ENCODE measurements around the gene MAT2A.
"Not testable (repeated sequence)": the region's sequence is repeated elsewhere in the genome, so short reads cannot be mapped to it uniquely, and the experiment has no call there.

MAT2A gene

DNA sequence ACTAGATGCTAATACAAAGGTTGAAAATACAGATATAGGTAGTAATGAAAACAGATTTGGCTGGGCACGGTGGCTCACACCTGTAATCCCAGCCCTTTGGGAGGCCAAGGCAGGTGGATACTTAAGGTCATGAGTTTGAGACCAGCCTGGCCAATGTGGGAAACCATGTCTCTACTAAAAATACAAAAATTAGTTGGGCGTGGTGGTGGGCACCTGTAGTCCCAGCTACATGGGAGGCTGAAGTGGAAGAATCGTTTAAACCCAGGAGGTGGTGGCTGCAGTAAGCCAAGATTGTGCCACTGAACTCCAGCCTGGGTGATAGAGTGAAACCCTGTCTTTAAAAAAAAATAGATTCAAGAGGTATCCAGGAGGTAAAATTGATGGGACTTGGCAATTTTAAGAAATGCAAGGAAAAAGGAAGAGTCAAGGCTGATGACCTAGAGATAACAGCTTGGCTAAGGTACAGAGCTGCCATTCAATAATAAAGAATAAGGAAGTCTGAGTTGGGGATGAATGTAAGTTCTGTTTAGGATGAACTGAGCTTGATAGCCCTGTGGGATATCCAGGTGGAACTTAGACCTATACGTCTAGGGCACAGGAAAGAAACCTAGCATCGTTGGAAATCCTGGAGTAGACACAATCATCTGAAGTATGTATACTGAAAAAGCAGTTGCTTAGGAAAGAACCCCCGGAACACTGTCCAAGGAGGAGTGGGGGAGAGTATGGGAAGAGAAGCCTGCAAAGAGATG is 9.1 kb downstream of the MAT2A start:
- DNase-seq, result no peak

DNA sequence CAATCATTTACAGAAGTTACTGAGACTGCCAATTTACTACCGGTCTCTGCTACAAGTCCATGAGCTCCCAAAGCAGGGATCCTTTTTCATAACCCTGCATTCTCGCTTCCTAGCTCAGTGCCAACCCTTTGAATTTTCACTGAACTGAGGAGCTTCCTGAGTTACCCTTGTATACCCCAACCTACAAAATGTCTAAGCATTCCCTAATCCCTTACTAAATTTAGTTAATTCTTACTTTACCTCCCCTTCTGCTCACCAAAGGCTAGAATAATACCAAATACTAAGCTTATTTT is 9.6 kb downstream of the MAT2A start:
- no peak for DNase-seq

DNA sequence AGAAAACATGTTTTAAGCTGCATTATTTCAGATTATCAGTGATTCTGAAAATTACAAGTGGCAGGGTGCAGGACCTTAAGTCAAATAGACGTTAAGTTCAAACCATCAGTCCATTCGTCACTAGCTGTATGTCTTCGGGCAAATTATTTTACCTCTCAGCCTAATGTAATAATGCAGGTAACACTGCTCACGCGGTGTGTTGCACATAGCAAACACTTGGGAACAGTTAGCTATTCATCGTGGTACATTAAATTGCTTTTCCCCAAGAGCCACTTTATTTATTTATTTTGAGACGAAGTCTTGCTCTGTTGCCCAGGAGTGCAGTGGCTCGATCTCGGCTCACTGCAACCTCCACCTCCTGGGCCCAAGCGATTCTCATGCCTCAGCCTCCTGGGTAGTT is 10.1 kb downstream of the MAT2A start:
- no peak for DNase-seq

DNA sequence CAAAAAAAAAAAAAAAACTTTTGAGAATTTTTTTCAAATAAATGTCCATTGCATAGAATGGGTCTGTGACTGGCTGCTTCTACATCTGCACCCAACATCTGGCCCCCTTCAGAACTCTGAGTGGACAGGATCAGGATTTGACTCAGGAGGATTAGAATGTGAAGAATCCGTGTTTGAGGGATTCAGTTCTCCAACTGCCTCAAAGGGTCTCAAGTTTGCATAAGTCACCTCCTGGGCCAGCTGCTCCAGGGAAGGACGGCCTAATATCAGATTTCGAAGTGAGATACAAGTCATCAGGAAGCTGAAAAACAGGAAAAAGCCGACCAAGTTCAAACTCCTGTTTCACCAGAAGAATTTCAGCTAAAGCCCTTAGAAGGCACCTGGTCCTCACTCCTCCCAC is 10.9 kb downstream of the MAT2A start:
- DNase-seq, result no peak

DNA sequence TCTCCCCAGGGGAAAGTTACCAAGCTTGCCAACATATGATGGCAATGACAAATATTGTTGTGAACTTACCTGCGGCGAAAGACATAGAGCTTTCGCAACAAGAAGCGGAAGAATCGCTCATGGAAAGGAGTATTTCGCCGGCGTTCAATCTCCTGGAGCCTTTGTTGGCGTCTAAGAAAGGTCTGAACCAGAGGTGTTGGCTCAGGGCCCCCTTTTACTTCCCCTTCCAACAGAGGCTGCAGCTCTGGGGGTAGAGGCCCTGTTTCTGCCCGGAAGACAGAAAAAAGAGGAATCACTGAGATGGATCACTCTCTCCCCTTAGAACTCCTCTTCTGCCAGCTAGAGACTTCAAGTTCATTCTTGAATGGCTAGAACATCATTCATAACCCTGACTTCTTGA is 11.5 kb downstream of the MAT2A start:
- no peak for DNase-seq

DNA sequence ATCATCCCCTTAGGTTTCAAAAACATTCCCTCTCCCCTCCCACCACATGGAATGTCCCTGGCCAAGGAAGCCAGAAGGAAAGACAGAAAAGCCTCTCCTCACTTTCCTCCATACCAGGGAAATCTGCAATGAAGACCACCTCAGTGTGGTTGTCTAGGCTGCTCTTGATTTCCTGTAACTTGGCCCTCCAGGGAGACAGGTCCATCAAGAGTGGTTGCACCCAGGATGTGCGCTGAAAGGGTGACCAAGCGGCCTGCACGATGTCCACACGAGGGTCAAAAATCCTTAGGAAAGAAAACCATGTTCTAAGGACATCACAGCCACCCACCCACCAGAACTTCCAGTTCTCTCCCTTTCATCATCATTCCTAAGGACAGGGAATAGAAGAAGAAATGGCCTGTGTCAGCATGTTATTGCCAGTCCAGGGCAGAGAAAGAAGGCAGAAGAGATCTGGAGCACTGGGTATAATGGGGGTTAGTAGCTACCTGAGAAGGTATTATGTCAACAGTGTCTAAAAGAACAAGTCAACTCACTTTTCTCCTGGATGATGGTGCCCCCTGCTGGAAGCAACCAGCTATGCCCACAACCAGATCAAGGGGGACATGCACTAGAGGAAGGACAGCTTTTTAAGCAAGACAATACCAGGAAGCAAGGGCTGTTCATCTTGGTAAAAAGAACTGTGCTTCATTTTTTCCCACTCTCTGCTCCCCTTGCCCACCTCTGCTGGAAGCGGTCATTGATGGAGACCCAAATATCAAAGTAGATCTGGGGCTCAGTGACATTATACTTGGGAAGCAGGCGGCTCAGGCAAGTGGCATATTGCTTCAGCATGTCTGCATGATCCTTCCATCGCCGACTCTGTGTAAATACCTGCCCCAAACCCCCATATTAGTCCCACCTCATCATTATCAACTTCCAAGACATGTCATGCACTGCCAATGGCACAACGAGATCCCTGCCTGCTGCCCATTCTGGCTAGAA is 13.0 kb downstream of the MAT2A start:
- peak; percentile 91 for DNase-seq

DNA sequence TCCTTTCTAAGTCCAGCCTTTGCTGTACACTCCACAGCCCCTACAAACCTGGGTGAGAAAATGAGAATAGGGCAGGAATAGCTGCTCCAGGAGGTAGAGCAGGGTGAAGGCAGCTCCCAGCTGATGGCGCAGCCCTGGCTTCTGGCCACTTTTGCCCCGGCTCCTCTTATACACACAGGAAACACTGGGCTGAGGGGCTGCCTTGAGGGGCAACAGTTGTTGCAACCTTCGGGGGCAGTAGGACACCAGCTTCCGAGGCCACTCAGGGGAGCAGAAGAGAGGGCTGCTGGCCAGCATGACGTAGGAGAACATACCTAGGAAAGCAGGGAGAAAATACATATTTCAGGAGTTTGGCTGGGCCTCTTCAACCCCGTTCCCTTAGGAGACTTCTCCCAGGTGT is 14.2 kb downstream of the MAT2A start:
- no peak for DNase-seq

DNA sequence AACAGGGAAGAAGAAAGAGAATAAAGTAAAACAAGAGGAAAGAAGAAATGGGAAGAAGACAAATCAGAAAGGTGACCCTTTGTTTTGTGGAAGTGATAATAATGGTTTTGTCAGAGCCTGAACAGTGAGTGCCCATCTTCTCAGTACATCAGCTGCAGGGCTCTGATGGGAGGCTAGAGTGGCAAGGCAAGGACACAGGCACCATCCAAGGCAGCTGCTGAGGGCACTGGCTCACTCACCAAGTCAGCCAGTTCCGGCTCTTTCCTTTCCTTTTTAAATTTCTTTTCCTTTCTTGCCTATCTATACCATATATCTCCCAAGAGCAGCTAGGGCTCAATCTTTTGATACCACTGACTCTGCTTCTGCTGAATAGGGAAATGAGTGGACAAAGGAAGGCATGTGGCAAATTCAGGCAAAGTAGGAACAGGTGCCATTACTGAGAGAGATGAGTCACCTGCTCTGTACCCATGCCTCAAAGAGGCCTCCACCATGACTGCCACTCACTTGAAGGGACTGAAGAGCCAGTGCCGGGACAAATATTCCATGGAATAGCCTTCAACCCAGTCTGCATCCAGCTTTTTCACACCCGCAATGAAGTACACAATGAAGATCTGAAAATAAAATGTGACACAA is 16.1 kb downstream of the MAT2A start:
- no peak for DNase-seq

DNA sequence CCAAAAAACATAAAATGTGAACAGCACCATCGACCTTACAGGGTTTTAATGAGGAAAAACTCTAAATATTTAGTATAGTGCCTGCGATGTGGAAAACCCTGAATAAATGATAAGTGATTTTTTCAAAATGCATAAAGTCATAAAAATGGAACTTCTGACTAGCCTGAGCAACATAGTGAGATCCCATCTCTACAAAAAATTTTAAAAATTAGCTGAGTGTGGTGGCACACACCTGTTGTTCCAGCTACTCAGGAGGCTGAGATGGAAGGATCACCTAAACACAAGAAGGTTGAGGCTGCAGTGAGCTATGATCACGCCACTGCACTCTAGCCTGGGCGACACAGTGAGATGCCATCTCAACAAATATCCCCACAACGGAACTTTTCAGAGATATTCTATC is 18.2 kb downstream of the MAT2A start:
- DNase-seq, result no peak

DNA sequence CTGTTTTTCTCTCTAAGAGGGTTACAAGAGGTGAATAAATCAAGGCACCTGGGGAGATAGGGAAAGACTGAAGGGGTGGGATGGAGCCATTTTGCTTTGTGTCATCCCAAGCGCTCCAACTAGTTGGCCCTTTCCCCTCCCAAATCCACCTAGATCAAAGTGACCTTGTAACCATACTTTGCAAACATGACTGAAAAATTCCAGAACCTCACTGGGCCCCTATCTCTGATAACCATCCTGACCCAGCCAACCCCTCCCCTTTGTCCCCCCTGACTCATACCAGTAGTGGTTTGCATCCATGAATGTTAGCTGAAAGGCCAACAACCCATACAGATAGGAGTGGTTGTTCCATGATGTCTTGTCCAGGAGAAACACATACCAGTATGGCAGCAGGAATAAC is 19.2 kb downstream of the MAT2A start:
- no peak for DNase-seq

DNA sequence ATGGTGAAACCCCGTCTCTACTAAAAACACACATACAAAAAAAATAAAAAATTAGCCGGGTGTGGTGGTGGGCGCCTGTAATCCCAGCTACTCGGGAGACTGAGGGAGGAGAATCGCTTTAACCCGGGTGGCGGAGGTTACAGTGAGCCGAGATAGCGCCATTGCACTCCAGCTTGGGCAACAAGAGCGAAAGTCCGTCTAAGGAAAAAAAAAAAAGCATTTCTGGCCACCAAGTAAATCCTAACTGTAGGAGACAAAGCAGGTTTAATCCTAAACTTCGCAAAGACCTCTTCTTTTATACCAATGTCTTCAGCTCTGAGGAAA is 21.4 kb downstream of the MAT2A start:
- not testable (repeated sequence) for DNase-seq

DNA sequence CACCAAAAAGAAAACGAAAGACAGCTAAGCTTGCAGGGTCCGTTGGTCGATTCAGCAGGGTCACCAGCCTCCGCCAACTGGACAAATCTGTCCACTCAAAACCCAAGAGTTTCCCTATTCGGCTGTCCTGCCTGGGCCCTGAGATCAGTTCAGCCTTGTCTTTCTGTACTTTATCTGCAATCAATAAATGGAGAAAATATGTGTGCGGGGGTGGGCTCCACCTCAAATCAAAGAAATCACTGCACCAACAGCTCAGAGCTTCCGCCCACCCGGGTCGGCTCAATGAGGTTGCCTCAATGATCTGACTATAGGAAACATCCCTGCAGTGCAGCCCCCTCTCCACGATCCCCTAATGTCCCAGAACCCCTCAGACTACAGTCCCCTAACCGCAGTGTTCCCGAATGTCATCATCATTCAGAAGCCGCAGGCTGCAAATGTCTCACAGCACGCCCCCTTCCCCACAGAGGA is 21.9 kb downstream of the MAT2A start:
- DNase-seq, result peak; percentile 43

DNA sequence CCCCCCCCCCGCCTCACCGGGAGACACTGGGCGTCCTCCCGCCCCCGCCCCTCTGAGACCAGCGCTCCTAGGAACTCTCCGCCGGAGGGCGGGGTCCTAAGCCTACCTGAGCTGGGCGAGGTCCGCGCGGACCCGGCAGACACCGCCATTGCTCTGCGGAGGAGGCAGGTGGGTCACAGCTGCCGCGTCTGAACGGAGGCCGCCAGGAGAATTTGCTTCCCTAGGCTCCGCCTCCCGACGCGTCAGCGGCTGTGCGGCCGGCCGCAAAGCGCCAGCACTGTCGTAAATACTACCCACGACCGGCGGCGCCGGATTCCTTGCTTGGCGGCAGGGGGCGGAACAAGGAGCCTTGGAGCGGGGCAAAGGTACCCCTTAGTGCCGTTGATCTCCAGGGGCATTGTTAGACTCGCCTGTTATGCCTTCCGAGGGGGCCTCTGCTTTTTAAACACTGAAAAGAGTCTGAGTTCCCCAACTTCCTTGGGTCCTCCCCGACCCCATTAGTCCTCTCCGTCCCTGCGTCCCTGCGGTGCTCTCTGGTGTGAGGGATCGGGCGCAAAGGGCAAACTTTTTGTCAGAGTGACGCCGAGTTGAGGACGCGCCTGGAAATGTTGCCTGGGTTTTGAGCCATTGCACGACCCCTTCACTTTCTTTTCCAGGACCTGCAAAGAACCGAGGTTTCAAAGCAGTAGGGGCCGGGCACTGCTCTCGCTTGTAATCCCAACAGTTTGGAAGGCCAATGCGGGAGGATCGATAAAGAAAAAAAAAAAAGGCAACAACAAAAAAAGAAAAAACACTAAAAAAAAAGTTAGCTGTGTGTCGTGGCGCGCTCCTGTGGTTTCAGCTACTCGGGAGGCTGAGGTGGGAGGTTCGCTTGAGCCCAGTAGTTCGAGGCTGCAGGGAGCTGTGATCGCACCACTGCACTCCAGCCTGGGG is 22.6 kb downstream of the MAT2A start, which contains the start of gene GGCX:
TSS of gene GGCX (minus strand) at position 214 of the 933 bp plus-strand sequence. CDS start at position 149, 65 bp downstream.
- peak; percentile 97 for DNase-seq

DNA sequence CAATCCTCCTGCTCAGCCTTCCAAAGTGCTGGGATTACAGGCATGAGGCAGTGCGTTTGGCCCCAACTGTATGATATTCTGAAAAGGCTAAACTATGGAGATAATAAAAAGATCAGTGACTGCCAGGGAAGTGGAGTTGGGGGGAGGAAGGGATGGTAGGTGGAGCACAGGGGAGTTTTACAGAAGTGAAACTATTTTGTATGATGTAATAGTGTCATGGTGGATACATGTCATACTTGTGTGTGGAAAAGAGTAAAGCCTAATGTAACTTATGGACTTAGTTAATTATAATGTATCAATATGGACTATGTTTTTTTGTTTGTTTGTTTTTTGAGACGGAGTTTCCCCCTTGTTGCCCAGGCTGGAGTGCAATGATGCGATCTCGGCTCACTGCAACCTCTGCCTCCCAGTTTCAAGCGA is 25.2 kb downstream of the MAT2A start:
- DNase-seq, result no peak

DNA sequence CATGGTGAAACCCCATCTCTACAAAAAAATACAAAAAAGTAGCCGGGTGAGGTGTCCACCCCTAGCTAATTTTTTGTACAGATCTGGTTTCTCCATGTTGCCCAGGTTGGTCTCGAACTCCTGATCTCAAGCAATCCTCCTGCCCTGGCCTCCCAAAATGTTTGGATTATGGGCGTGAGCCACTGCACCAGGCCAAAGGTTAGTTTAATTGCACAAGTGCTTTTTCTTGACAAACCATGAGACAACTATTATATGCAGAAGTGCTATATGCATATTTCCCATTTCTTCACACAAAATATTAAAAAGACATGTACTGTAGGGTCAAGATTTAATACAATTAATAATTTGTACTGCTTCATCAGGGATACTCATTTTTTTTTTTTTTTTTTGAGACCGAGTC is 27.3 kb downstream of the MAT2A start:
- DNase-seq, result no peak

DNA sequence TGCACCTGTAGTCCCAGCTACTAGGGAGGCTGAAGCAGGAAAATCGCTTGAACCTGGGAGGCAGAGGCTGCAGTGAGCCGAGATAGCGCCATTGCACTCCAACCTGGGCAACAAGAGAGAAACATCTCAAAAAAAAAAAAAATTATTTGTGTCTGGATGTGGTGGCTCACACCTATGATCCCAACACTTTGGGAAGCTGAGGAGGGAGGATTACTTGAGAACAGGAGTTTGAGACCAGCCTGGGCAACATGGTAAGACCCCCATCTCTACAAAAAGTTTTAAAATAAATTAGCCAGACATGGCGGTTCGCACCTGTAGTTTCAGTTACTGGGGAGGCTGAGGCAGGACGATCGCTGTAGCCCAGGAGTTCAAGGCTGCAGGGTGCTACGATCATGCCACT is 36.8 kb downstream of the MAT2A start:
- no peak for DNase-seq

DNA sequence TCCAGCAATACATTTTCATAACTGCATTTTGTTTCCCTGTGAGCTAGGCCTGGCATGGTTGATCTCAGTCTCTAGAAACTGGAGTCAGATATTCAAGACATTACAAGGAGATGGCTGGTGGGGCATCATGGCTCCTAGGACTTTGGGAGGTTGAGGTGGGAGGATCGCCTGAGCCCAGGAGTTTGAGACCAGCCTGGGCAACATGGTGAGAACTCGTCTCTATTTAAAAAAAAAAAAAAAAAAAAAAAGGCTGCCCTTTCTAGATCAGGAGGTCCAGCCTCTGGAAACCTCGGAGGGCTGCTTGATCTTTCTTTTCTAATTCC is 38.1 kb downstream of the MAT2A start:
- no peak for DNase-seq

DNA sequence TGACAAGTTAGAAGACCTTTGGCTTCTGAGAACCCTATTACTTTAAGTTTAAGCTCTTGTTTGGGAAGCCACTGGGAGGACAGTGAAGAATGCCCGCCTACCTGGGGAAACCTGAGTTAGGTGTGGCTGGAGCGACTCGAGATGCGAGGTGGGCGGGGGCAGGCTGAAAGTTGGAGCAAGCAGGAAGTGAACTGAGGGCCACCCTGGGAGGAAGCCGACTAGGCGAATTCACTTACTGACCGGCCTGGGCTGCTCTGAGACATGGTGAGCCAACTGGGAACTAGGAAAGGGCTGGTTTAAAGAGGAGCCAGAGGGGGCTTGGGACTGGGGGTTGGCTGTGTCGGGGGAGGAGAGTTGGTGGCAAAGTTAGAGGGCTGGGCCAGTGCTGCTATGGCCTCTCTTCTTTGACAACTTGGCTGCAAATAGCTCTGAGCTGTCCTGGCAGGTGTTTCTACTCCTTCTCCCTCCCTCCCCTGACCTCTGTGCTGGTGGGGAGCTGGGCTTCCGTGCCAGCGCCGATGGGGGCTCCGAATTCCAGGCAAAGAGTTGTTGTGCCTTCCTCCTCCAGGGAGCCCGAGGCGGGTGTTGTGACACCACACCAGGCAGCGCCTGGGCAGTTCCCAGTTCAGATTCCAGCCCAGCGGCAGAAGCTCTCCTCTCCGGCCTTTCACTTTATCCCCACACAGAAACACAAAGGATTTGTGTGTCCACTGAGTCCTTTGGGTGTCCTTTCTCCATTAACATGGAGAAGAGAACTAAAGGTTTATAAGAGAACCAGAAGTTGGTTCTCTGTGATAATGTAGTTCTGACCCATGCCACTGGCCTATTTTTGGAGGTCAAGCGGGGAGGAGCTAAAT is 38.6 kb downstream of the MAT2A start, which contains the start of gene VAMP8:
TSS of gene VAMP8 (plus strand) at position 201 of the 857 bp plus-strand sequence. CDS start at position 262, 61 bp downstream.
- peak; percentile 78 for DNase-seq

DNA sequence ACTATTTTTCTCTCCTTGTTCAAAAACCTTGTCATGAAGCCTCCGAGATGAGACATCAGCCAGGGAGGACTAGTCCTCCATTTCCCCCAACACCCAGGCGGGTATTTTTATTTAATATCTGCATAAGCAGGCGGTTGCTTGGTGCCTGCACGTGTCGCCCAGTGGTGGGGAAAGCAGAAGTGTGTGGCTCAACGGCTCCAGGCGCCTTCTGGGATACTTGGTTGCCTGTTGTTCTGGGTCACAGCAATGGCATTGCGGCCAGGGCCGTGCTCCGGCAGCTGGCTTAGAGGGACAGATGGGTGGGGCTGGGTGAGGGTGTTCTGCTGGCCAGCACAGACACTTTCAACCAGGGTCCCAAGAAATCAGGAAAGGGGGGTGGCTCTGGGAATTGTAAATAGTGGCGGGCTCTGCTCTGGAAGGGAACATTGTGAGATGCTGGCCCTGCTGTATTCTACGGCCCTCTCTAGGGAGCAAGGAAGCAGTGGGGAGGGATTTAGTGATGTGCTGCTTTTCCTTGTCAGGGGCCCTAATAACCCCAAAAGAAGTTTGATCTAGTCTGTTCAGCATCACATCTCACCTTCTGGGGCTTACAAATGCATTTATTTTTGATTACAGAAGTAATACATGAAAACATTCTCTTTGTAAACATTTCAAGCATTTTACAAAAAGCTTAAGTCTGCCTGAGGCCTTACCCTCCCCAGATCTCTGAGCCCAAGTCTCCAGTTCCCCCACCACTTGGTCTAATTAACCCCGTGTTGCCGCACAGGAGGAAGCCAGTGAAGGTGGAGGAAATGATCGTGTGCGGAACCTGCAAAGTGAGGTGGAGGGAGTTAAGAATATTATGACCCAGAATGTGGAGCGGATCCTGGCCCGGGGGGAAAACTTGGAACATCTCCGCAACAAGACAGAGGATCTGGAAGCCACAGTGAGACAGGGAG is 39.5 kb downstream of the MAT2A start:
- DNase-seq, result peak; percentile 37

DNA sequence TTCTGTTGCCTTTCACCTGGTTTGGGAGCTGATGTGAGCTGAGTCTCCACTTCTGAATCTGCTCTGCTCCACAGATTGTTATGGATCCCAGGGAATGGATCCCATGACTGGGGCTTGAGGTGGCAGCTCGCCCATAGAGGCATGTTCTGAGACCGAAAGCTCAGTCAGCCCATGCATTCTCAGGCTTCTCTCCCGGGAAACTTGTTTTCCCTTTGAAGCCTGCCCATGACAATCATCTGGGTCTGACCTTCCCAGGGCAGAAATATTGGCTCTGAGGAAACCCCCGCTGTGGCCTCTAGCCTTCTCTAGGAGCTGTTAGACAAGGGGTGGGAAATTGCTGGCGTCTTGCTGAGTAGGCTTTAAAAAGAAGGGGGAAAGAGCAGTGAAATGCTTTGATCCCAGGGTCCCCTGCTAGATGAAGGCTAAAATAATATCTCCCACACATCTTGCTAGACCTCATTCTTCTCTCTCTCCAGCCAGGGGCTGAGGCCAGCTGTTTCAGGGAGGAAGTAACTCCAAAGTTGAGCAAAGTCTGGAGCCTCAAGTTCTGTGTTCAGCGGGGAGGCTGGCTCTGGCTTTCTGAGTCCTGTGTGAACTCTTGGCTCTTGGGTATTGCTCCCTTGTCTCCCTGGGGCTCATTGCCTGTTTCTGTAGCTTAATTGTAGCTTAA is 40.4 kb downstream of the MAT2A start:
- DNase-seq, result no peak
